CD4-positive, alpha-beta memory T cell (primary cell): Measurements from ENCODE around the gene MRPS14. TPM values are rescaled to one million over a fixed set of nuclear protein-coding genes. Genes with fewer than 3 reads are reported as not detected.

Source experiments
- CTCF ChIA-PET: fragments of 350-600 bp; sonication (Branson Sonifier 250); formaldehyde crosslinking; loops from one replicate; lab custom pipeline; 2021; ENCODE audit warnings: inconsistent platforms; ENCODE audit not compliant: partially characterized antibody; lab: Charles Lee
- POLR2A ChIA-PET: fragments of 350-600 bp; sonication (Branson Sonifier 250); formaldehyde crosslinking; loops from one replicate; lab custom pipeline; 2021; ENCODE audit not compliant: partially characterized antibody; lab: Charles Lee
- DNase-seq, 5 donors: peaks; one replicate each; pipeline versions ENCODE4 v3.0.0 to v3.0.0-alpha.2; 2020 to 2022; ENCODE audit warnings: mixed read lengths in 1 of 5
- H3K27ac ChIP-seq: one replicate; pipeline ENCODE4 v1.7.0; 2013; ENCODE audit warnings: low read depth, low read length
- H3K27me3 ChIP-seq: 2 replicates; pipeline ENCODE4 v1.7.0; 2013; ENCODE audit warnings: mild to moderate bottlenecking, low read length, moderate library complexity; ENCODE audit not compliant: insufficient read depth
- H3K36me3 ChIP-seq: 2 replicates; pipeline ENCODE4 v1.7.0; 2013; ENCODE audit warnings: mild to moderate bottlenecking, low read length, moderate library complexity; ENCODE audit not compliant: insufficient read depth
- H3K4me1 ChIP-seq: 2 replicates; pipeline ENCODE4 v1.7.0; 2013; ENCODE audit warnings: mild to moderate bottlenecking, low read length, moderate library complexity; ENCODE audit not compliant: insufficient read depth
- H3K4me3 ChIP-seq, 2 donors: one replicate each; pipeline ENCODE4 v1.7.0; 2013; ENCODE audit warnings: low read length in 2 of 2, mild to moderate bottlenecking in 1 of 2
- H3K9me3 ChIP-seq, 2 donors: one replicate each; pipeline ENCODE4 v1.7.0; 2013; ENCODE audit warnings: low read length in 2 of 2, control low read depth in 1 of 2; ENCODE audit not compliant: control insufficient read depth in 1 of 2
- H3K27ac Mint-ChIP-seq, 7 donors: one replicate each; pipeline ENCODE4 v1.8.0; 2020 to 2021; ENCODE audit warnings: mixed read lengths in 7 of 7, mild to moderate bottlenecking in 6 of 7, inconsistent platforms in 3 of 7, moderate library complexity in 3 of 7
- H3K27me3 Mint-ChIP-seq, 2 donors: one replicate each; pipeline ENCODE4 v1.8.0; 2020 to 2021; ENCODE audit warnings: mixed read lengths in 2 of 2
- H3K36me3 Mint-ChIP-seq, 2 donors: one replicate each; pipeline ENCODE4 v1.8.0; 2020 to 2021; ENCODE audit warnings: mixed read lengths in 2 of 2, inconsistent platforms in 1 of 2, mild to moderate bottlenecking in 1 of 2
- H3K4me1 Mint-ChIP-seq, 4 donors: one replicate each; pipeline ENCODE4 v1.8.0; 2020 to 2021; ENCODE audit warnings: mixed read lengths in 4 of 4, mild to moderate bottlenecking in 1 of 4
- H3K4me3 Mint-ChIP-seq, 8 donors: one replicate each; pipeline ENCODE4 v1.8.0; 2020 to 2021; ENCODE audit warnings: mixed read lengths in 8 of 8, mild to moderate bottlenecking in 7 of 8, moderate library complexity in 6 of 8, inconsistent platforms in 3 of 8
- H3K9me3 Mint-ChIP-seq, 8 donors: one replicate each; pipeline ENCODE4 v1.8.0; 2020 to 2021; ENCODE audit warnings: mixed read lengths in 8 of 8, mild to moderate bottlenecking in 5 of 8, inconsistent platforms in 3 of 8, moderate library complexity in 1 of 8
- intact Hi-C: fragments of 100-400 bp; cut with micrococcal nuclease; formaldehyde crosslinking; loops from one replicate; pipeline ENCODE4 v1.15.1; 2023
- polyA plus RNA-seq, 2 donors: library from polyadenylated mRNA; unstranded; fragments of 300-500 nt; fragmentation: Illumina TruSeq; gene quantifications; one replicate each; pipeline ENCODE4 v1.2.3, GENCODE V29; 2021
- total RNA-seq, 2 experiments: library from RNA; stranded (reverse); gene quantifications; one replicate each; pipeline ENCODE4 v1.2.3, GENCODE V29; 2021

MRPS14 gene
- total and polyA plus RNA-seq, 4 experiments from 2014 or later = 39.3 to 62.6 (median 49.9) TPM

DNA sequence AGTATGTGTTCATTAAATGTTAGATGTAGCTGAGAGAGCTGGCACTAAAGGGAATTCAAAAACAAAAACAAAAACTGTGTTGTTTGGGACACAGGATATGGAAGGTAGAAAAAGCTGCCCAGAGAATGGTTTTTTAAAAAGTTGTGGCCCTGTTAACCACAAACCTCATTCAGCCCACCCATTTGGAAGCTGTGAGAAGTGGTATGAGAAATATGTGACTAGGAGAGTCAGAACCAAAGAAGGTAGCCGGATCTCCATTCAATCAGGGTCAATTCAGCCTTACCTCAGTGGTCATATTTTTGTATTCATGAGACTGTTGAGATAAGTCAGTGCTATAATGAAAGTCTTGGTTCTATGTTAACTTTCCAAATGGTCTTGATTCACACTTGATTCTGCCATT is 53.2 kb downstream of the MRPS14 start:
- H3K36me3 ChIP-seq = no peaks in the 10 kb centered on the region
- peaks cover 72% of the 10 kb centered on the region for H3K4me1 ChIP-seq
- ChIA-PET POLR2A (interaction anchor here (1.2 to 12.5 kb wide), 5 partner anchors 11 to 170 kb away, joined by 3 to 315 read pairs (median 20); partner anchors contain the start of gene CACYBP), CTCF (interaction anchor here (1.0 to 11.2 kb wide), 3 partner anchors 10 to 29 kb away, joined by 3 to 122 read pairs (median 4); no protein-coding TSS in a partner anchor)
- no peaks in the 10 kb centered on the region for H3K27me3 Mint-ChIP-seq
- H3K9me3 Mint-ChIP-seq = no peaks in the 10 kb centered on the region
- H3K27me3 ChIP-seq = no peaks in the 10 kb centered on the region
- intact Hi-C loops = loop anchor here (5.0 to 10.0 kb wide), 3 partner anchors 93 to 1105 kb away; partner anchors contain the start of genes GAS5, RABGAP1L and ZBTB37
- H3K4me1 Mint-ChIP-seq = peaks cover 54 to 70% (median 62%) of the 10 kb centered on the region in 4 donors
- H3K9me3 ChIP-seq = no peaks in the 10 kb centered on the region
- H3K27ac Mint-ChIP-seq = peak overlapping the region; percentile 93 to 99 (median 94)
- H3K27ac ChIP-seq = peak overlapping the region; percentile 59
- no peak for DNase-seq
- H3K4me3 ChIP-seq = peak overlapping the region in 1 of 2 donors; percentile 29
- H3K36me3 Mint-ChIP-seq = peaks cover 16 to 24% of the 10 kb centered on the region in 2 donors
- peak overlapping the region; percentile 41 to 84 (median 74) for H3K4me3 Mint-ChIP-seq

- DNase-seq = peak; percentile 77 to 82 (median 78)
- H3K27me3 Mint-ChIP-seq = no peaks in the 10 kb centered on the region
- Histone ChIP-seq H3K9me3 (no peaks in the 10 kb centered on the region), H3K27ac (peak overlapping the region; percentile 59), H3K27me3 (no peaks in the 10 kb centered on the region), H3K36me3 (no peaks in the 10 kb centered on the region), H3K4me1 (peaks cover 84% of the 10 kb centered on the region), H3K4me3 (peak overlapping the region in 1 of 2 donors; percentile 29)
- H3K36me3 Mint-ChIP-seq = peaks cover 7 to 19% of the 10 kb centered on the region in 2 donors
- peak overlapping the region; percentile 65 to 84 (median 76) for H3K4me3 Mint-ChIP-seq
- intact Hi-C loops = loop anchor here (1.0 to 10.0 kb wide), 6 partner anchors 9 to 1104 kb away; partner anchors contain the start of genes CACYBP, GAS5, RABGAP1L and ZBTB37
- POLR2A ChIA-PET = interaction anchor here (0.6 to 12.5 kb wide), 15 partner anchors 12 to 1254 kb away, joined by 3 to 315 read pairs (median 6); partner anchors contain the start of genes CACYBP, GAS5, KLHL20 and MRPS14
- CTCF ChIA-PET = interaction anchor here (0.6 to 11.2 kb wide), 7 partner anchors 11 to 169 kb away, joined by 3 to 122 read pairs (median 5); partner anchors contain the start of gene CACYBP
- peaks cover 57 to 73% (median 67%) of the 10 kb centered on the region in 4 donors for H3K4me1 Mint-ChIP-seq
- no peaks in the 10 kb centered on the region for H3K9me3 Mint-ChIP-seq
- H3K27ac Mint-ChIP-seq = peak overlapping the region; percentile 93 to 99 (median 94)
Observed at GRCh38 chr1:174968750-174969244, 54.4 kb downstream of the MRPS14 start.

DNA sequence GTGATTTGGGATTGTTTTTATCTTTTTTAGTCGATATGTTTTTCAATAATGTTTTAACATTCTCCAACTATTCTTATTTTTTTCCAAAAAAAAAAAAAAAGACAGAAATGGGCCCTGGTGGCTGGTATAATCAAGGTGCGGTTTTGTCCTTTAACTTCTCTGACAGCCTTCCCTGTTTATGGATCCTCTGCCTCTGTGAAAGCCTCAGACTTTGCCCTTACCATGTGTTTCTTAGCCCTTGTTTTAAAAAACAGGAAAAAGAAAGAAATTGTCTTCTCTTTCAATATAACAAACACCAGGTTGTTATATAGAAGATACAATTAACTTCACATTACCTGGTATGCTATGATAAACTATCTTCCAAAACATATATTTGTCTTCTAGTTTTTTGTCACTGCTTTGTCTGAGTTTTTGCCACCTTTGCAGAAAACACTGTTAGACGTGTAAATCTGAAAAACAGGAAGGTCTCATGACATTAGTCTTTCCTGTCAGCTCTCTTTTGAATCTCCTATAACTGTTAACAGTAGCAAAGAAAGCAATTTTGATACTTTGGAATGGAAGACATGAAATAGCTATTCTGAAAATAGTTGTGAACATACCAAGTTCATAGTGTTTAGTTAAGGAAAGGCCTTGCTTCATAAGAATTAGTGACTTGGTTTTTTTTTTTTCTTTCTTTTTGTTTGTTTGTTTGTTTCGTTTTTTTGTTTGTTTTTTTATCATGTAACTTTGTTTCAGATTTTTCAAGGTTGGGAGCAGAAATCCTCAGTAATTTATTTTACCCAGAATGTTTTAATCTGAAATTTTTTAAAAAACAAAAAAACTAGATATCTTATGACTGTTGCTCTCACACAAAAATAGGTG is 55.1 kb downstream of the MRPS14 start:
- ChIA-PET POLR2A (interaction anchor here (0.6 to 12.5 kb wide), 16 partner anchors 13 to 1253 kb away, joined by 3 to 315 read pairs (median 6); partner anchors contain the start of genes CACYBP, GAS5, KLHL20 and MRPS14), CTCF (interaction anchor here (1.0 to 11.2 kb wide), 7 partner anchors 11 to 168 kb away, joined by 3 to 122 read pairs (median 6); partner anchors contain the start of gene CACYBP)
- Histone ChIP-seq H3K36me3 (no peaks in the 10 kb centered on the region), H3K4me3 (peak overlapping the region in 1 of 2 donors; percentile 29), H3K27ac (peak overlapping the region; percentile 59), H3K9me3 (no peaks in the 10 kb centered on the region), H3K4me1 (peaks cover 91% of the 10 kb centered on the region), H3K27me3 (no peaks in the 10 kb centered on the region)
- Mint-ChIP-seq H3K4me3 (peak overlapping the region; percentile 65 to 84 (median 76)), H3K4me1 (peaks cover 63 to 80% (median 74%) of the 10 kb centered on the region in 4 donors), H3K36me3 (peaks cover 3 to 17% of the 10 kb centered on the region in 2 donors), H3K27me3 (no peaks in the 10 kb centered on the region), H3K9me3 (no peaks in the 10 kb centered on the region), H3K27ac (peak overlapping the region; percentile 93 to 99 (median 94))
- intact Hi-C loops = loop anchor here (1.0 to 10.0 kb wide), 6 partner anchors 9 to 1103 kb away; partner anchors contain the start of genes CACYBP, GAS5, RABGAP1L and ZBTB37
- DNase-seq = peak in 4 of 5 donors; percentile 39 to 55 (median 46)

DNA sequence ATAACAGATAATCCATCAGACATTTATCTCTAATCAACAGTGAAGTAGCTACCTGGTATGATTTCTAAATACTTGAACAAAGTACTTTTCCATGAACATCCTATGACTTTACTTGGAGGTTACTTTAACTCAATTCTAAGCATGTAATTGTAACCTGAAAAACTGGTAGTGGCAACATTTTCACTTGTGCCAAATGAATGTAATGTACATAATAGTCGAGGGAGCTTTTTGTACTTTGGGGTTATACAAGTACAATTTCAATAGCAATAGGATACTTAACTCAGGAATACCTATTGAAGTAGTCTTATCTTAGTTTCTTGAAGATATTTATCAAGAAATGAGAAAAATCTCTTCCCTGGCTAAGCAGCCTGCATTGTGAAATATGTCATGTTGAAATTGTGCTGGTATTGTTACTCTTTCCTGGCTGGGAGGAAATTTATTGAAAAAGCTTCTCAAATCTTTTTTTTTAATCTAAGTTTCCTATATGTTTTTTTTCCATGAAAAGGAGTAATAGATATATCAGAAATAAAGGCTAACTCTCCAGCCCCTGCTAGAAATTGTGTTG is 57.1 kb downstream of the MRPS14 start:
- Mint-ChIP-seq H3K27me3 (no peaks in the 10 kb centered on the region), H3K4me3 (peak overlapping the region; percentile 78 to 91 (median 88)), H3K4me1 (peaks cover 51 to 69% (median 61%) of the 10 kb centered on the region in 4 donors), H3K27ac (peak overlapping the region; percentile 89 to 99 (median 95)), H3K36me3 (peaks cover 0 to 7% of the 10 kb centered on the region in 2 donors), H3K9me3 (no peaks in the 10 kb centered on the region)
- Histone ChIP-seq H3K27me3 (no peaks in the 10 kb centered on the region), H3K27ac (peak overlapping the region; percentile 65), H3K36me3 (no peaks in the 10 kb centered on the region), H3K9me3 (no peaks in the 10 kb centered on the region), H3K4me1 (peaks cover 83% of the 10 kb centered on the region), H3K4me3 (peak overlapping the region; percentile 17 to 26)
- ChIA-PET CTCF (interaction anchor here (0.8 to 11.2 kb wide), 15 partner anchors 8 to 197 kb away, joined by 3 to 122 read pairs (median 4); partner anchors contain the start of gene CACYBP), POLR2A (interaction anchor here (1.1 to 12.5 kb wide), 18 partner anchors 9 to 1098 kb away, joined by 3 to 315 read pairs (median 6); partner anchors contain the start of genes CACYBP, MRPS14 and ZBTB37)
- no peak for DNase-seq
- intact Hi-C loops = loop anchor here (5.0 to 10.0 kb wide), 3 partner anchors 89 to 1101 kb away; partner anchors contain the start of genes GAS5, RABGAP1L and ZBTB37

GRCh38 chr1:174965362-174966007 is 57.7 kb downstream of the MRPS14 start:
- Histone ChIP-seq H3K9me3 (no peaks in the 10 kb centered on the region), H3K27me3 (no peaks in the 10 kb centered on the region), H3K4me3 (peak overlapping the region; percentile 17 to 26), H3K4me1 (peaks cover 79% of the 10 kb centered on the region), H3K27ac (peak overlapping the region; percentile 65), H3K36me3 (no peaks in the 10 kb centered on the region)
- DNase-seq = peak in 1 of 5 donors; percentile 48
- no peaks in the 10 kb centered on the region for H3K27me3 Mint-ChIP-seq
- POLR2A ChIA-PET = interaction anchor here (0.5 to 12.5 kb wide), 19 partner anchors 8 to 1097 kb away, joined by 3 to 315 read pairs (median 6); partner anchors contain the start of genes CACYBP, MRPS14 and ZBTB37
- H3K4me1 Mint-ChIP-seq = peaks cover 51 to 68% (median 60%) of the 10 kb centered on the region in 4 donors
- H3K9me3 Mint-ChIP-seq = no peaks in the 10 kb centered on the region
- H3K36me3 Mint-ChIP-seq = peaks cover 0 to 7% of the 10 kb centered on the region in 2 donors
- intact Hi-C loops = loop anchor here (1.0 to 10.0 kb wide), 5 partner anchors 18 to 1101 kb away; partner anchors contain the start of genes GAS5, MRPS14, RABGAP1L and ZBTB37
- CTCF ChIA-PET = interaction anchor here (0.8 to 11.2 kb wide), 13 partner anchors 9 to 166 kb away, joined by 3 to 122 read pairs (median 4); partner anchors contain the start of gene CACYBP
- peak overlapping the region; percentile 78 to 91 (median 88) for H3K4me3 Mint-ChIP-seq
- H3K27ac Mint-ChIP-seq = peak overlapping the region; percentile 89 to 99 (median 95)
